ENCODE measurements around the gene GARS1. TPM values are rescaled to one million over a fixed set of nuclear protein-coding genes. Genes with fewer than 3 reads are reported as not detected.

GARS1 gene
- total and polyA plus RNA-seq, 2 donors from 2014 or later, result 84.3 to 104 TPM

DNA sequence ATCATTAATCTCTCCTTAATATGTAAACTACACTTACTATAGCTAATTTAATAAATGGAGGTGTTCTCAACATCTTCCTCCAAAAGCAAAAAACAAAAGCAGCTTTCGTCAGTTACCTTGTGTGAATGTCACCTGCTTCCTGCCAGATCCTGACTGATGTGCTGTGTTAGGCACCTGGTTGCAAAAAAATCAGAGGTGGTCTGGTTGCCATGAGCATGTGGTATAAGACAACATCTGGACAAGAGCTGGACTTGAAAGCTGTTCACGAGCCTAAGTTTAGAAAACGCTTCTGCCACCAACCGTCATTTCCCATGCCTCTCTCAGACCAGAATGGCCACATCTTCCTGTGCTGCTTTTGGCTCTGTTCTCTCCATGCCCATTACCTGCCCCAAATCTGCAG lies 48.1 kb upstream of the GARS1 start:
- no peaks in the 10 kb centered on the region for H3K9me3 ChIP-seq (ENCODE audit: control insufficient read depth in 2 of 3, insufficient read depth in 1 of 3, low read length in 3 of 3)
- H3K27ac ChIP-seq (ENCODE audit: low read depth in 2 of 2, low read length in 2 of 2), result no peak overlapping the region
- H3K9ac ChIP-seq (ENCODE audit: low read length in 3 of 3), result no peak overlapping the region
- FAIRE-seq (no peak), DNase-seq (no peak)
- H3K4me3 ChIP-seq (ENCODE audit: low read length in 3 of 3), result no peak overlapping the region
- intact Hi-C loops (cut with DNase I), result no loop called here
- no peaks in the 10 kb centered on the region for H3K27me3 ChIP-seq (ENCODE audit: control insufficient read depth, insufficient read depth, low read length)
- TF ChIP-seq, protein P1, sequence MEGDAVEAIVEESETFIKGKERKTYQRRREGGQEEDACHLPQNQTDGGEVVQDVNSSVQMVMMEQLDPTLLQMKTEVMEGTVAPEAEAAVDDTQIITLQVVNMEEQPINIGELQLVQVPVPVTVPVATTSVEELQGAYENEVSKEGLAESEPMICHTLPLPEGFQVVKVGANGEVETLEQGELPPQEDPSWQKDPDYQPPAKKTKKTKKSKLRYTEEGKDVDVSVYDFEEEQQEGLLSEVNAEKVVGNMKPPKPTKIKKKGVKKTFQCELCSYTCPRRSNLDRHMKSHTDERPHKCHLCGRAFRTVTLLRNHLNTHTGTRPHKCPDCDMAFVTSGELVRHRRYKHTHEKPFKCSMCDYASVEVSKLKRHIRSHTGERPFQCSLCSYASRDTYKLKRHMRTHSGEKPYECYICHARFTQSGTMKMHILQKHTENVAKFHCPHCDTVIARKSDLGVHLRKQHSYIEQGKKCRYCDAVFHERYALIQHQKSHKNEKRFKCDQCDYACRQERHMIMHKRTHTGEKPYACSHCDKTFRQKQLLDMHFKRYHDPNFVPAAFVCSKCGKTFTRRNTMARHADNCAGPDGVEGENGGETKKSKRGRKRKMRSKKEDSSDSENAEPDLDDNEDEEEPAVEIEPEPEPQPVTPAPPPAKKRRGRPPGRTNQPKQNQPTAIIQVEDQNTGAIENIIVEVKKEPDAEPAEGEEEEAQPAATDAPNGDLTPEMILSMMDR (IDR thresholded peaks at IDR 0.05; ENCODE audit: borderline replicate concordance, extremely low read depth, insufficient read depth), result no peak
- H3K36me3 ChIP-seq (ENCODE audit: control insufficient read depth in 2 of 3, insufficient read depth in 3 of 3, low read length in 3 of 3), result no peaks in the 10 kb centered on the region
- peaks cover 0 to 16% (median 6%) of the 10 kb centered on the region in 3 donors for H3K4me1 ChIP-seq (ENCODE audit: control insufficient read depth in 2 of 3, insufficient read depth in 2 of 3, low read depth in 1 of 3, low read length in 3 of 3)

DNA sequence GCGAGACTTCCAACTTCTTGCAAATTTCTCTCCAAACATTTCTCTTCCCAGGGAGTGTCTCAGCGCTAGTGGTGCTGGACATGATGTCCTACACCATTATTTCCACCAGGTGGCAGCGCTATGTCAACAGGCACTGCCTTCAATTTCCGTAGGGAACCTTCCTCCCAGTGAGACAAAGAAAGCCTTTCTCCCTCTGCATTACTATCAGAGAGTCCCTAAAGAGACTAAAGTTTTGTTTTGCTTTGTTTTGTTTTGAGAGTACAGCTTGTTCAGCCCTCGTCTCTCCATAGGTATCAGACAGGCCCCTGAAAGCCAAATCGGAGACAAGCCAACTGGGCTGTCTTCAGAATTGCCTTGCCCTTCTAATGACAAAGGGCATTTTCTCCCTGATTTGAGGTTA lies 45.8 kb upstream of the GARS1 start:
- Histone ChIP-seq H3K4me1 (ENCODE audit: control insufficient read depth in 2 of 3, insufficient read depth in 2 of 3, low read depth in 1 of 3, low read length in 3 of 3) (peaks cover 0 to 13% (median 6%) of the 10 kb centered on the region in 3 donors), H3K4me3 (ENCODE audit: low read length in 3 of 3) (no peak overlapping the region), H3K27me3 (ENCODE audit: control insufficient read depth, insufficient read depth, low read length) (no peaks in the 10 kb centered on the region), H3K9me3 (ENCODE audit: control insufficient read depth in 2 of 3, insufficient read depth in 1 of 3, low read length in 3 of 3) (no peaks in the 10 kb centered on the region), H3K27ac (ENCODE audit: low read depth in 2 of 2, low read length in 2 of 2) (no peak overlapping the region), H3K9ac (ENCODE audit: low read length in 3 of 3) (no peak overlapping the region), H3K36me3 (ENCODE audit: control insufficient read depth in 2 of 3, insufficient read depth in 3 of 3, low read length in 3 of 3) (no peaks in the 10 kb centered on the region)
- TF ChIP-seq, protein P1 (IDR thresholded peaks at IDR 0.05; ENCODE audit: borderline replicate concordance, extremely low read depth, insufficient read depth), result peak; percentile 85
- DNase-seq, result peak in 4 of 5 donors; percentile 69 to 92 (median 84)
- FAIRE-seq, result peak; percentile 30
- intact Hi-C loops (cut with DNase I), result no loop called here

DNA sequence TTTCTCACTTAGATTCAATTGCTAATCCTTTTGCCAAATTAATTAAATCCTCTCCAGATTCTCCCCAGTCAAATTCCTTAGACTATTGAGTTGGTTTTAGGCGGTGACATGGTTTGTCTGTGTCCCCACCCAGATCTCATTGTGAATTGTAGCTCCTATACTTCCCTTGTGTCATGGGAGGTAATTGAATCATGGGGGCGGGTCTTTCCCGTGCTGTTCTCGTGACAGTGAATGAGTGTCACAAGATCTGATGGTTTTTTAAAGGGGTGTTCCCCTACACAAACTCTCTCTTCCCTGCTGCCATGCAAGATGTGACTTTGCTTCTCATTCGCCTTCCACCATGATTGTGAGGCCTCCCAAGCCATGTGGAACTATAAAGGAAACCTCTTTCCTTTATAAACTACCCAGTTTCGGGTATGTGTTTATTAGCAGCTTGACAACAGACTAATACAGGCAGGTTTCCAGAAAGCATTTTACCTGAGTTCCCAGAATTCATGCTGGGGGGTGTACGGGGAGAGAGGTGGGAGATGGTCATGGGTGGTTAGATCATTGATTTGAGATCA lies 44.7 kb upstream of the GARS1 start:
- Histone ChIP-seq H3K36me3 (ENCODE audit: control insufficient read depth in 2 of 3, insufficient read depth in 3 of 3, low read length in 3 of 3) (no peaks in the 10 kb centered on the region), H3K27me3 (ENCODE audit: control insufficient read depth, insufficient read depth, low read length) (no peaks in the 10 kb centered on the region), H3K9me3 (ENCODE audit: control insufficient read depth in 2 of 3, insufficient read depth in 1 of 3, low read length in 3 of 3) (no peaks in the 10 kb centered on the region), H3K4me3 (ENCODE audit: low read length in 3 of 3) (no peak overlapping the region), H3K4me1 (ENCODE audit: control insufficient read depth in 2 of 3, insufficient read depth in 2 of 3, low read depth in 1 of 3, low read length in 3 of 3) (peaks cover 0 to 11% (median 6%) of the 10 kb centered on the region in 3 donors), H3K9ac (ENCODE audit: low read length in 3 of 3) (peak overlapping the region in 1 of 3 donors; percentile 52), H3K27ac (ENCODE audit: low read depth in 2 of 2, low read length in 2 of 2) (no peak overlapping the region)
- intact Hi-C loops (cut with DNase I), result no loop called here
- DNase-seq (no peak), FAIRE-seq (no peak)
- TF ChIP-seq, protein P1 (IDR thresholded peaks at IDR 0.05; ENCODE audit: borderline replicate concordance, extremely low read depth, insufficient read depth), result no peak

DNA sequence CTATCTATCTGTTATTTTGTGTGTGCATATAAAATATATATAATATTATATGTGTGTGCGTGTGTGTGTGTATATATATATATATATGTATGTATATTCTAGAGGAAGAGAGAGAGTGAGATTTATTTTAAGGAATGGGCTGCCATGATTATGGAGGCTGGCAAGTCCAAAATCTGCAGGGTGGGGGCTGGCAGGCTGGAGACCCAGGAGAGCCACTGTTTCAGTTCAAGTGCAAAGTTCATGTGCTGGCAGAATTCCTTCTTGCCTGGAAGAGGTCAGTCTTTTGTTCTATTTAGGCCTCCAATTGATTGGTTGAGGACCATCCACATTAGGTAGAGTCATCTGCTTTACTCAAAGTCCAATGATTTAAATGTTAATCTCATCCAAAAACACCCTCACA lies 42.3 kb upstream of the GARS1 start:
- H3K9ac ChIP-seq (ENCODE audit: low read length in 3 of 3), result no peak overlapping the region
- no peak overlapping the region for H3K27ac ChIP-seq (ENCODE audit: low read depth in 2 of 2, low read length in 2 of 2)
- FAIRE-seq (no peak), DNase-seq (no peak)
- H3K27me3 ChIP-seq (ENCODE audit: control insufficient read depth, insufficient read depth, low read length), result no peaks in the 10 kb centered on the region
- intact Hi-C loops (cut with DNase I), result no loop called here
- TF ChIP-seq, protein P1 (IDR thresholded peaks at IDR 0.05; ENCODE audit: borderline replicate concordance, extremely low read depth, insufficient read depth), result no peak
- H3K4me3 ChIP-seq (ENCODE audit: low read length in 3 of 3), result no peak overlapping the region
- no peaks in the 10 kb centered on the region for H3K36me3 ChIP-seq (ENCODE audit: control insufficient read depth in 2 of 3, insufficient read depth in 3 of 3, low read length in 3 of 3)
- no peaks in the 10 kb centered on the region for H3K9me3 ChIP-seq (ENCODE audit: control insufficient read depth in 2 of 3, insufficient read depth in 1 of 3, low read length in 3 of 3)
- peaks cover 0 to 11% (median 6%) of the 10 kb centered on the region in 3 donors for H3K4me1 ChIP-seq (ENCODE audit: control insufficient read depth in 2 of 3, insufficient read depth in 2 of 3, low read depth in 1 of 3, low read length in 3 of 3)

Data from kidney (tissue), 14 donors.